GM10266 (cell line): ENCODE results near the gene RTP5.
A peak's percentile ranks its signal among the peaks of the same experiment; 100 is the strongest.

Experiments used
- DNase-seq: peaks from one replicate; pipeline ENCODE4 v3.0.0; 2012; ENCODE audit errors: extremely low spot score
- TF ChIP-seq, protein P1 (sequence below): IDR thresholded peaks from 2 replicates; pipeline ENCODE4 v1.5.1; 2012; ENCODE audit warnings: mild to moderate bottlenecking, low read depth; ENCODE audit not compliant: control insufficient read depth, insufficient read depth; ENCODE audit errors: missing control alignments

RTP5 gene

DNA sequence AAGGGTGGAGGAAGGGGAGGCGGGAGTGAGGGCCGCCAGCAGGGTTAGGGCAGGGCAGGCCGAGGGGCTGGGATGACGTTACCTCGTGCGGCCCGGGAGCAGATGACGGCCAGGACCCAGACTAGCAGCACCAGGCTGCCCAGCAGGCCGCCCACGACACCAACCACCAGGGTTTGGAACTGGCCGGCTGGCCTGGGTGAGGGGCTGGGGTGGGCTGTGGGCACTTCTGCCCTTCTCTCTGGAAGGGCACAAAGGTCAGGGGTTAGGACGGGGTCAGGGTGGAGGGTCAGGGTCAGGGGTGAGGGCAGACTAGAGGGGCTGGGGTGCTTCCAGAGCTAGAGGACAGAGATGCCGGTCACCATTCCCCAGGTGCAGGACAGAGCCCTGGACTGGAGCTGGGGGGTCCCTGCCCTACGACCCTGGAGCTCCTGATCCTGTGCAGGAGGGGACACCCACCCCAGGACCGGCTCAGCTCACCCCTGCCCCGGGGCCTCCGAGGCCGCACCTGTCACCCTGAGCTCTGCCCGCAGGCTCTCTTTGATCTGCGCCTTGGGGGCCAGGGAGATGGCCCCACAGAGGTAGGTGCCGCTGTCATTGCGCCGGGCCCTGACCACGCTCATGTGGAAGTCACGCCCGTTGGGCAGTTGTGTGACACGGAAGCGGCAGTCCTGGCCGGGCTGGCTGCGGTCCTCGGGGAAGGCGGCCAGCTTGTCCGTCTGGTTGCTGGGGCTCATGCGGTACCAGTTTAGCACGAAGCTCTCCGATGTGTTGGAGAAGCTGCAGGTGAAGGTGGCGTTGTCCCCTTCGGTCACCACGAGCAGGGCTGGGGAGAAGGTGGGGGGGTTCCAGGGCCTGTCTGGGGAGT, 17.2 kb upstream of the RTP5 start:
- peak; percentile 25 for DNase-seq

DNA sequence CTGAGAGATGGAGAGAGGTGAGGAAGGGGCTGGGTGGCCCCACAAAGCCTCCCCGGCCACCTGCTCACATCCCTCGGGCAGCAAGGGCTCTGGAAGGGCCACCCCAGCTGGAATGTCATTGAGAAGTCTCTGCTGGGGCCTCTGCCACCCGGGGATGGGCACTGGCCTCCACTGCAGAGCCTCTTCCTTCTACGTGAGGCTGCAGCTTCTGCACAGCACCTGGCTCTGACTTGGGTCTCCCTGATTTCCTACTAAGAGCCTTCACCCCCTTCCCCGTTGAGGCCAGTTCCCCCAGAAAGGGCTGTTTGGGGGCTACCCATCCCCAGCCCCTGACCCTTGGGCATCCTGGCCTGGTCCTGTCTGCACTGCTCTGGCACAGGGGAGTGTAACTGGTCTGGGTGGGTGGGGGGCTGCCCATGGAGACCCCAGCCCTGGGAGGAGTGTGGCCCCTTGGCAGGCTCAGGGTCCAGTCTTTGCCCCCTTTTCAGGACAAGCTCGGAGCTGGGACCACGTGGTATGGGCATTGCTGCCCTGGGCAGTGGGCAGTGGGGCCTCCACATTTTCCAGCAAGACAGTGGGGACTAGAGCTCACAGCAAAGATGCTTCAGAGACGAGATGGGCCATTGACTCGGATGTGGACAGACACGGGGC, 16.4 kb upstream of the RTP5 start:
- DNase-seq, result no peak
- TF ChIP-seq, protein P1, sequence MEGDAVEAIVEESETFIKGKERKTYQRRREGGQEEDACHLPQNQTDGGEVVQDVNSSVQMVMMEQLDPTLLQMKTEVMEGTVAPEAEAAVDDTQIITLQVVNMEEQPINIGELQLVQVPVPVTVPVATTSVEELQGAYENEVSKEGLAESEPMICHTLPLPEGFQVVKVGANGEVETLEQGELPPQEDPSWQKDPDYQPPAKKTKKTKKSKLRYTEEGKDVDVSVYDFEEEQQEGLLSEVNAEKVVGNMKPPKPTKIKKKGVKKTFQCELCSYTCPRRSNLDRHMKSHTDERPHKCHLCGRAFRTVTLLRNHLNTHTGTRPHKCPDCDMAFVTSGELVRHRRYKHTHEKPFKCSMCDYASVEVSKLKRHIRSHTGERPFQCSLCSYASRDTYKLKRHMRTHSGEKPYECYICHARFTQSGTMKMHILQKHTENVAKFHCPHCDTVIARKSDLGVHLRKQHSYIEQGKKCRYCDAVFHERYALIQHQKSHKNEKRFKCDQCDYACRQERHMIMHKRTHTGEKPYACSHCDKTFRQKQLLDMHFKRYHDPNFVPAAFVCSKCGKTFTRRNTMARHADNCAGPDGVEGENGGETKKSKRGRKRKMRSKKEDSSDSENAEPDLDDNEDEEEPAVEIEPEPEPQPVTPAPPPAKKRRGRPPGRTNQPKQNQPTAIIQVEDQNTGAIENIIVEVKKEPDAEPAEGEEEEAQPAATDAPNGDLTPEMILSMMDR, result no peak

More for the DNA sequence above, 17.2 kb upstream of the RTP5 start:
- TF ChIP-seq, protein P1, result no peak

DNA sequence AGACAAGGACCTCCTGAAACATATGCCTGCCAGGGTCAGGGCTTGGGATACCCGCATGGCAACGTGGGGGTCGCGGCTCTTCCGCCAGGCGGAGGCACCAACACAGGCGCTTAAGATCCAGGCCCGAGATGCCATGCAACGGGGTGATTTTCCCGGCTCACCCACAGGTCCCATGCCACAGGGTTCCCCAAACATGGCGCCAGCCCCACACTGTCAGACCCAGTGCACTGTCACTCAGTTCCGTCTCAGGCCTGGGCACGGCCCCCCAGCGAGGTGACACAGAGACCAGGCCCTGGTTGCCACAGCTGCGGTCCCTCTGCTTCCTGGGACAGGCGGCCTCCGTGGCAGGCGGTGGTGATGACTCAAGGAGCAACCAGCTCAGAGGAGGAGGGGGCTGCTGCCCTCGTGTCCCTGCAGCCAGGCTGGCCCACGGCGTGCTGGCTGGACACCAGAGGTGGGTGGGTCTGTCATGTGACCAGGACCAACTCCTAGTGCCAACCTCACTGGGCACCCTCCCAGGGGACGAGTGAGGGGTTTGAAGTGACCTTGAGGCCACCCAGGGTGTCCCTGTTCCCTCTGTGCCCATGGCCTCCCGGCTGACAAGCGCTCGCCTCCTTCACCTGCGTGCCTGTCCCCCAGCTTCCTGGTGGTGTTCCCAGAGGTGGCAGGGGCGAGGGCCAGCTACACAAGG, 15.7 kb upstream of the RTP5 start:
- DNase-seq, result no peak
- TF ChIP-seq, protein P1, result no peak

DNA sequence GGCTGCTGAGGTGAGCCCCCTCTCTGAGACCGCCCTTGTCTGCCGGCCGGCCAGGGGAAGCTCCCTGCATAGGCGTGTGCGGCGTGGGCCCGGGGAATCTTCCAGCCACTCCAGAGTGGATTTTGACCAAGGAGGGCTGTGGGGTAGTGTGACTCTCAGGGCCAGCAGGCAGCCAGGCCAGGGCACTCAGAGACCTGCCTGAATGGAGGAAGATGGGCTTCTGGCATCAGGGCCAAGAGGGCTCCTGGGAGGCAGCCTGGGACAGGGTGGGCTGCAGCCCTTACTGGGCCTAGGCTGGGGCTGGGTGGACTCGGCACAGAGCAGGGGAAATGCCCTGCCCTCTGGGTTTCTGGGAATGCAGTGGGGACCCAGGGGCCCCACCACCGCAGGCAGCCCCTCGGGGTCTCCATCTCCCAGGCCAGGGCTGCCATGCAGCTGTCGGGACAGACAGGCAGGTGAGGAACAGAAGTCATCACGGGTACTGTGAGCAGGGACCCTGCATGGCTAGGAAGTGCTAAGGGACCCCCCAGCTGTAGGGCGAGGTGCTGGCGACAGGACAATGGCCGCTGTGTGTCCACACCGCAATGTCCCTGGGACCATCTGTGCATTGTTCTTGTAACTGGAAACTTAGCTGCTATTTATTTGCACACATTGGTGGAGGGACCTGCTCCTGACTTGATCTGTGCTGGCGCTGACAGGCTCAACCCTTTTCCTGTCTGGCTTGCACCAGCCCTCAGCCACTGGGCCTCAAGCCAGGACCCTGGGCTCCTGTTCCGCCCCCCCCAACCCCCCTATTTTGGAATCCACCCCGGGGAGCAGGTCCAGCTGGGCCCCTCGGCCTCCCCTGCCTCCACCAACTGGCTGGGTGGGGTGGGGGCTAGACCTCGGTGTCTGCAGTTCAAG, 14.9 kb upstream of the RTP5 start:
- DNase-seq, result no peak
- TF ChIP-seq, protein P1, result no peak

DNA sequence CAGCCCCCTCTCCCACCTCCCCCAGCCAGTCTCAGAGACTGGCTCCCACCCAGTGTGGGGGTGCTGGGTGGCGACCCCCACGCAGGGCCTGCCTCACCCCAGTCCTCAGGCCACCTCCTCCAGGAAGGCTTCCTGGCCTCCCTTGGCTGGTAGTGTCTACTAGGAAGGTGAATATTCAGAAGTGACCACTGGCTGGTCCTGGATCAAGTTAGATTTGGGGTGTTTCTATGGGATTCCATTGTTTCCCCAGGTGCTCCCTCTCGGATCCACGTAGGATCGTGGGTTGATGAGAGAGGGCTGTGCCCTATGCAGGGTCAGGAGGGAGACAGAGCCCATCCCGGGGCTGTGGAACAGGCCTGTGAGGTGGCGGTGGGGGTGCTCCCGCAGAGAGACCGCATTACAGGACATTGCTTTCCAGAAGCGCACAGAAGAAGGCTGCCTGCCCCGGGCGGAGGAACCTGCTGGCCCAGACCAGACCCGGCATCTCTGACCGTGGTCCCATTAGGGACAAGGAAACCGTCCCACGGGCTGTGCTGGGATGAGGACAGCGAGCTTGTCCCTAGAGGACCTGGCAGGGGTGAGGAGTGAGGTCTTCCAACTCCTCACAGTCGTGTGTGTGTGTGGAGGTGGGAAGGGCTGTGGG, 14.2 kb upstream of the RTP5 start:
- TF ChIP-seq, protein P1, result no peak
- no peak for DNase-seq

DNA sequence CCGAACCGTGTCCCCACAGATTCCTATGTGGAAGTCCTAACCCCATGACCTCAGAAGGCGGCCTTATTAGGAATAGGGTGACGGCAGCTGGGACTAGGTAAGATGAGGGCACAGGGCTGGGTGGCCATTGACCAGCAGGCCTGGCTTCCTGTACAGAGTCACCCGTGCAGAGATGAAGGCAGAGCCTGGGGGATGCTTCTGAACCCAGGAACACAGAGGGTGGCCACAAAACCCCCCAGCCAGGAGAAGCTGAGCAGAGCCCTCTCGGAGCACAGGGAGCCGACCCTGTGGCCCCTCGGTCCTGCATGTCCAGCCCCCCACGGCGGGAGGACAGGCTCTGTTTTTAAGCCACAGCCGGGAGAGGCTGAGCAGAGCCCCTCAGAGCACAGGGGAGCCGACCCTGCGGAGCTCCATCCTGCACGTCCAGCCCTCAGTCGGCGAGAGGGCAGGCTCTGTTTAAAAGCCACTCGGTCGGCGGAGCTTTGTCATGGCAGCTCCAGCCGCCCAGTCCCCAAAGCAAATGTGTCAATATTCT, 13.6 kb upstream of the RTP5 start:
- TF ChIP-seq, protein P1, result no peak
- no peak for DNase-seq
